Liver (tissue), 9 donors: ENCODE measurements around the gene KCNN3. TPM values are rescaled to one million over a fixed set of nuclear protein-coding genes. Genes with fewer than 3 reads are reported as not detected.

ENCODE experiments used
- DNase-seq: peaks from one replicate; pipeline ENCODE4 v3.0.0-alpha.2; 2017; ENCODE audit warnings: low spot score
- H3K27ac ChIP-seq, 2 donors: one replicate each; pipeline ENCODE4 v1.7.0; 2013; ENCODE audit warnings: inconsistent platforms in 2 of 2, low read length in 2 of 2, control low read depth in 1 of 2, low read depth in 1 of 2, mild to moderate bottlenecking in 1 of 2
- H3K27me3 ChIP-seq, 4 donors: one replicate each; pipeline versions ENCODE4 v1.6.1 to v1.7.0; 2013; ENCODE audit warnings: low read length in 3 of 4, inconsistent platforms in 1 of 4, mild to moderate bottlenecking in 1 of 4, moderate library complexity in 1 of 4; ENCODE audit not compliant: control insufficient read depth in 4 of 4, insufficient read depth in 4 of 4
- H3K36me3 ChIP-seq, 4 donors: one replicate each; pipeline versions ENCODE4 v1.6.1 to v1.7.0; 2013; ENCODE audit warnings: low read length in 3 of 4, mild to moderate bottlenecking in 3 of 4, low read depth in 1 of 4, moderate library complexity in 1 of 4; ENCODE audit not compliant: control insufficient read depth in 4 of 4, insufficient read depth in 3 of 4
- H3K4me1 ChIP-seq, 4 donors: one replicate each; pipeline versions ENCODE4 v1.6.1 to v1.7.0; 2013; ENCODE audit warnings: low read length in 3 of 4, mild to moderate bottlenecking in 3 of 4, moderate library complexity in 1 of 4; ENCODE audit not compliant: control insufficient read depth in 4 of 4, insufficient read depth in 4 of 4
- H3K4me3 ChIP-seq, 3 donors: one replicate each; pipeline versions ENCODE4 v1.6.1 to v1.7.0; 2013; ENCODE audit warnings: low read length in 3 of 3, control low read depth in 1 of 3, low read depth in 1 of 3, mild to moderate bottlenecking in 1 of 3
- H3K9ac ChIP-seq, 2 donors: one replicate each; pipeline ENCODE4 v1.7.0; 2013; ENCODE audit warnings: low read length in 2 of 2, mild to moderate bottlenecking in 2 of 2, moderate library complexity in 2 of 2, control low read depth in 1 of 2, low read depth in 1 of 2
- H3K9me3 ChIP-seq, 4 donors: one replicate each; pipeline versions ENCODE4 v1.6.1 to v1.7.0; 2013; ENCODE audit warnings: low read length in 3 of 4; ENCODE audit not compliant: control insufficient read depth in 4 of 4
- CTCF ChIP-seq: fragments of 150-350 bp; IDR thresholded peaks from 2 replicates; pipeline ENCODE4 v1.5.1; 2017; ENCODE audit warnings: improper control_type of control experiment, low read depth, low read length; ENCODE audit not compliant: missing input control
- EGR1 ChIP-seq, 2 donors: IDR thresholded peaks; 2 replicates each; pipeline ENCODE4 v1.6.1; 2016 to 2018; ENCODE audit warnings: antibody characterized with exemption in 2 of 2, low read depth in 2 of 2
- FOXA2 ChIP-seq: IDR thresholded peaks from 2 replicates; pipeline ENCODE4 v1.6.1; 2016; ENCODE audit warnings: antibody characterized with exemption
- HNF4A ChIP-seq, 2 donors: conservative IDR thresholded peaks; 2 replicates each; pipeline ENCODE4 v1.6.1; 2016; ENCODE audit warnings: antibody characterized with exemption in 2 of 2, mild to moderate bottlenecking in 2 of 2
- HNF4G ChIP-seq: IDR thresholded peaks from 2 replicates; pipeline ENCODE4 v1.6.1; 2016; ENCODE audit warnings: antibody characterized with exemption
- JUND ChIP-seq, 2 donors: IDR thresholded peaks; 2 replicates each; pipeline ENCODE4 v1.6.1; 2016; ENCODE audit warnings: antibody characterized with exemption in 2 of 2
- MAX ChIP-seq: IDR thresholded peaks from 2 replicates; pipeline ENCODE4 v1.6.1; 2016; ENCODE audit warnings: antibody characterized with exemption
- NR2F2 ChIP-seq: IDR thresholded peaks from 2 replicates; pipeline ENCODE4 v1.6.1; 2016; ENCODE audit warnings: antibody characterized with exemption
- RAD21 ChIP-seq, 2 donors: IDR thresholded peaks; 2 replicates each; pipeline ENCODE4 v1.6.1; 2016; ENCODE audit warnings: antibody characterized with exemption in 2 of 2, mild to moderate bottlenecking in 2 of 2
- RXRA ChIP-seq, 2 donors: IDR thresholded peaks; 2 replicates each; pipeline ENCODE4 v1.6.1; 2017 to 2018; ENCODE audit warnings: antibody characterized with exemption in 2 of 2, mild to moderate bottlenecking in 1 of 2
- SP1 ChIP-seq: IDR thresholded peaks from 2 replicates; pipeline ENCODE4 v1.6.1; 2018; ENCODE audit warnings: antibody characterized with exemption, mild to moderate bottlenecking
- TAF1 ChIP-seq: conservative IDR thresholded peaks from 2 replicates; pipeline ENCODE4 v1.6.1; 2016; ENCODE audit warnings: antibody characterized with exemption, mild to moderate bottlenecking
- YY1 ChIP-seq: IDR thresholded peaks from 2 replicates; pipeline ENCODE4 v1.6.1; 2016; ENCODE audit warnings: antibody characterized with exemption, mild to moderate bottlenecking
- ZBTB33 ChIP-seq: IDR thresholded peaks from 2 replicates; pipeline ENCODE4 v1.6.1; 2016; ENCODE audit warnings: antibody characterized with exemption
- WGBS: extraction: QIAGEN DNeasy Blood & Tissue Kit; methylation state at CpG from one replicate; pipeline ENCODE4 v1.1.7; 2013; 5-methylcytosine and 5-hydroxymethylcytosine counted together
- polyA plus RNA-seq, 2 donors: library from polyadenylated mRNA; stranded (reverse) in 1 of 2; unstranded in 1 of 2; fragments of 200-250 nt in 1 of 2; fragments of >200 nt in 1 of 2; fragmentation: Nextera tagmentation in 1 of 2; extraction: Ambion mirVana in 1 of 2; gene quantifications; one replicate each; pipeline versions ENCODE4 v1.2.1 to v1.2.3, GENCODE V29; 2013 to 2015
- total RNA-seq, 2 donors: library from RNA; depleted of rRNA; stranded (reverse); fragments of >200 nt; gene quantifications; one replicate each; pipeline ENCODE4 v1.2.3, GENCODE V29; 2014
- TF ChIP-seq, protein P1 (sequence below): IDR thresholded peaks from 2 replicates; pipeline ENCODE4 v1.6.1; 2016; ENCODE audit warnings: antibody characterized with exemption, mild to moderate bottlenecking
- TF ChIP-seq, protein P2 (sequence below): IDR thresholded peaks from 2 replicates; pipeline ENCODE4 v1.6.1; 2016; ENCODE audit warnings: antibody characterized with exemption
- donor health status: healthy.
- donor health status: healthy.
- donor health status: healthy.
- donor health status: healthy.
- donor health status: healthy.

The KCNN3 gene
- total and polyA plus RNA-seq, 4 donors = 0.09 to 0.68 (median 0.15) TPM

- H3K27ac ChIP-seq = no peak overlapping the region
- no peak overlapping the region for H3K9ac ChIP-seq
- H3K27me3 ChIP-seq = peaks cover 0 to 2% (median 0%) of the 10 kb centered on the region in 4 donors
- no peak for DNase-seq
- peaks cover 0 to 3% (median 0%) of the 10 kb centered on the region in 4 donors for H3K4me1 ChIP-seq
- no peak overlapping the region for H3K4me3 ChIP-seq
- no peaks in the 10 kb centered on the region for H3K9me3 ChIP-seq
- no peaks in the 10 kb centered on the region for H3K36me3 ChIP-seq
- WGBS = 81% methylated on average over 17 of the region's 17 CpGs
- TF ChIP-seq FOXA2 (no peak), MAX (no peak), CTCF (no peak), RAD21 (IDR thresholded peaks at IDR 0.05) (no peak), SP1 (no peak), YY1 (no peak), EGR1 (IDR thresholded peaks at IDR 0.05; ENCODE audit: low read depth in 2 of 2) (no peak), TAF1 (no peak), HNF4A (conservative IDR thresholded peaks at IDR 0.05) (no peak), JUND (IDR thresholded peaks at IDR 0.05) (no peak), NR2F2 (no peak), RXRA (IDR thresholded peaks at IDR 0.05) (no peak), ZBTB33 (no peak)
- TF ChIP-seq, protein P1, sequence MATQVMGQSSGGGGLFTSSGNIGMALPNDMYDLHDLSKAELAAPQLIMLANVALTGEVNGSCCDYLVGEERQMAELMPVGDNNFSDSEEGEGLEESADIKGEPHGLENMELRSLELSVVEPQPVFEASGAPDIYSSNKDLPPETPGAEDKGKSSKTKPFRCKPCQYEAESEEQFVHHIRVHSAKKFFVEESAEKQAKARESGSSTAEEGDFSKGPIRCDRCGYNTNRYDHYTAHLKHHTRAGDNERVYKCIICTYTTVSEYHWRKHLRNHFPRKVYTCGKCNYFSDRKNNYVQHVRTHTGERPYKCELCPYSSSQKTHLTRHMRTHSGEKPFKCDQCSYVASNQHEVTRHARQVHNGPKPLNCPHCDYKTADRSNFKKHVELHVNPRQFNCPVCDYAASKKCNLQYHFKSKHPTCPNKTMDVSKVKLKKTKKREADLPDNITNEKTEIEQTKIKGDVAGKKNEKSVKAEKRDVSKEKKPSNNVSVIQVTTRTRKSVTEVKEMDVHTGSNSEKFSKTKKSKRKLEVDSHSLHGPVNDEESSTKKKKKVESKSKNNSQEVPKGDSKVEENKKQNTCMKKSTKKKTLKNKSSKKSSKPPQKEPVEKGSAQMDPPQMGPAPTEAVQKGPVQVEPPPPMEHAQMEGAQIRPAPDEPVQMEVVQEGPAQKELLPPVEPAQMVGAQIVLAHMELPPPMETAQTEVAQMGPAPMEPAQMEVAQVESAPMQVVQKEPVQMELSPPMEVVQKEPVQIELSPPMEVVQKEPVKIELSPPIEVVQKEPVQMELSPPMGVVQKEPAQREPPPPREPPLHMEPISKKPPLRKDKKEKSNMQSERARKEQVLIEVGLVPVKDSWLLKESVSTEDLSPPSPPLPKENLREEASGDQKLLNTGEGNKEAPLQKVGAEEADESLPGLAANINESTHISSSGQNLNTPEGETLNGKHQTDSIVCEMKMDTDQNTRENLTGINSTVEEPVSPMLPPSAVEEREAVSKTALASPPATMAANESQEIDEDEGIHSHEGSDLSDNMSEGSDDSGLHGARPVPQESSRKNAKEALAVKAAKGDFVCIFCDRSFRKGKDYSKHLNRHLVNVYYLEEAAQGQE = no peak
- TF ChIP-seq, protein P2, sequence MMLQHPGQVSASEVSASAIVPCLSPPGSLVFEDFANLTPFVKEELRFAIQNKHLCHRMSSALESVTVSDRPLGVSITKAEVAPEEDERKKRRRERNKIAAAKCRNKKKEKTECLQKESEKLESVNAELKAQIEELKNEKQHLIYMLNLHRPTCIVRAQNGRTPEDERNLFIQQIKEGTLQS = no peak
Observed at GRCh38 chr1:154808909-154809262, 61.2 kb downstream of the KCNN3 start.

- TF ChIP-seq, protein P2 = no peak
- TF ChIP-seq CTCF (no peak), RAD21 (IDR thresholded peaks at IDR 0.05) (no peak), HNF4G (no peak)
- Histone ChIP-seq H3K36me3 (no peaks in the 10 kb centered on the region), H3K4me1 (peaks cover 0 to under 1% (median 0%) of the 10 kb centered on the region in 4 donors), H3K9ac (no peak overlapping the region), H3K27me3 (peaks cover 0 to 2% (median 0%) of the 10 kb centered on the region in 4 donors), H3K27ac (no peak overlapping the region), H3K9me3 (no peaks in the 10 kb centered on the region), H3K4me3 (no peak overlapping the region)
- DNase-seq = no peak
- 78% methylated on average over 12 of the region's 12 CpGs for WGBS
Observed at GRCh38 chr1:154808261-154808908, 61.7 kb downstream of the KCNN3 start.
